HG03565 (cell line): ENCODE results near the gene HSD17B8.
"Not testable (repeated sequence)": the region's sequence is repeated elsewhere in the genome, so short reads cannot be mapped to it uniquely, and the experiment has no call there.

ENCODE experiments used
- ATAC-seq: cut with Tn5 transposase; IDR thresholded peaks from one replicate; pipeline ENCODE4 v1.9.1; 2021; ENCODE audit warnings: mild to moderate bottlenecking, moderate library complexity; ENCODE audit not compliant: unreplicated experiment

HSD17B8 gene

DNA sequence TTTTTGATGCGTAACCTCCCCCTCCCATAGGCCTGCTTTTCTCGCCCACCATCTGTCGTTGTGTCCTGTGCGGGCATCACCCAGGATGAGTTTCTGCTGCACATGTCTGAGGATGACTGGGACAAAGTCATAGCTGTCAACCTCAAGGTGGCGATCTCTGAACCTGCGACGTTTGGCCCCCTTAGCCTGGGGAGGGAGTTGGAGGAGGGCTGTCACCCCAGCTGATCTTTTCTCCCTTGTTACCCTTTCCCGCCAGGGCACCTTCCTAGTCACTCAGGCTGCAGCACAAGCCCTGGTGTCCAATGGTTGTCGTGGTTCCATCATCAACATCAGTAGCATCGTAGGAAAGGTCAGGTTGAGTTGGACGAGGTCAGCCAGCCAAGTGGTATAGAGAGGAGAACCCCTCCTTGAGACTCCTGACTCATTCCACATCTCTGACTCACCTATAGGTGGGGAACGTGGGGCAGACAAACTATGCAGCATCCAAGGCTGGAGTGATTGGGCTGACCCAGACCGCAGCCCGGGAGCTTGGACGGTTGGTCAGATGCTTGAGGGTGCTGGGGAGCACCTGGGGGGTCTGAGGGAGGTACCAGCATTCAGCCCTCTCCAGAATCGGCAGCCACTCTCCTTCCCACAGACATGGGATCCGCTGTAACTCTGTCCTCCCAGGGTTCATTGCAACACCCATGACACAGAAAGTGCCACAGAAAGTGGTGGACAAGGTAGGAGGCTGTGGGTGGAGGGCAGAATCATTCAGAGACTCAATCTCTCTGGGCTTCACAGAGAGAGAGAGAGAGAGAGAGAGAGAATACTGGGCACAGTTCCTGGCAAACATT, 954 bp downstream of the HSD17B8 start:
- ATAC-seq, result no peak

DNA sequence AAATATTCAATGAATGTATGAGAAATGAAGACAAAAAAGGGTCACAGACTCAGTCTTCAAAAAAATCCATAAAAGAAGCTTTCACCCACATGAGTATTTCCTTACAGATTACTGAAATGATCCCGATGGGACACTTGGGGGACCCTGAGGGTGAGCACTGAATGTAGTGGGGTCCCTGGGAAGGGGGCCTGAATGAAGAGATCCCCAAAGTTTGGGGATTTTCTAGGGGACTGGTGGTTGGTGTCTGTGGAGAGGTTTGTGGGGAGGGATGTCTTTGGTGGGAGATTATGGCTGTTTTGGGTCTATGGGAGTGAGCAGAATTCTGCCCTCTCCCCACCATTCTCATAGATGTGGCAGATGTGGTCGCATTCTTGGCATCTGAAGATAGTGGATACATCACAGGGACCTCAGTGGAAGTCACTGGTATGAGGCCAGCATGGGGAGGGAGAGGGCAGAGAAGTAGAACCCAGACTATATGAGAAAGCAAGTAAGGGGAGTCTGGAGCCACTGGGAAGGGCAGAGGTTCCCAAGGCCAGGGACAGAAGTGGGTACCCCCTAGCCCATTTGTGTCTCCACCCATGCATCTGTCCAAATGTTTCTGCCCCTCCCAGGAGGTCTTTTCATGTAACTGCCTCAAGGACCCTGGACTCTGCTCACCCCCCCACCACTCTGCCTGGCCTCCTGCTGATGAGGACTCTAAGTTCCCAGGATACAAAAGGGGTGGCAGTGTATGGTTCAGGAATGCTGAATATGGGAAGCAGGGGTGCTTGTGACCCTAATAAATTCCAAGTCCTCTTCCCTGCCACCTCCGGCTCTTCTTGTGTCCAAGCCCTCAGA, 1.8 kb downstream of the HSD17B8 start:
- no peak for ATAC-seq

DNA sequence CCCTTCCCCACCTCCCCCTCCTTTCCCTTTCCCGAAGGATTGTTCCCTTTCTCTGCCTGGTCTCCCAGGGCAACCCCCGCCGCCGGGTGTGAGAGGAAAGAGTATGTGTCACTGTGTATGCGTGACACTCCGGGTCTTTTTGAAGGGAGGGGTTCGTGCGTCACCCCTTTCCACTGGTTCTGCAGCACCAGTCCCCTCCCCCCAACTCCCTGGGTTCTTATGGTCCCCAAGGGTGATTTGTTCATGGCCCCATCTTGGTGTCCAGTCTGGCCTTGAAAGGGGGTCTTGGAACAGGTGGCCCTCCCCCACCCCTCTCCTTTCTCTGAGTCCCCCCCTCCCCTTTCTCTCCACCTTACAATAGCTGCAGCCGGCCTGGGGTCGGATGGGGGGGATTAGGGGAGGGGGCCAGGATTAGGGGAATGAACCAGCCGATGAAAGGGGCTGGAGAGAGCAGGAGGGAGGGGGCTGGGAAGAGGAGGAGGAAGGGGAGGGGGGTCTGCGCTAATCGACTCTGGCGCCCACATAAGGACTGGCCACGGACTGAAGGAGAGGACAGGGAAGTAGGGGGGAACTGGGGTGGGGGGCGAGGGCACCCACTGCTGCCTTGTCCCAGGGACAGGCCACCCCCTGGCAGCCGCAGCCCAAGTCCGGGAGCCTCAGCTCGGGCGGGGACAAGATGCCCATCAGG, 2.6 kb downstream of the HSD17B8 start:
- ATAC-seq, result no peak

DNA sequence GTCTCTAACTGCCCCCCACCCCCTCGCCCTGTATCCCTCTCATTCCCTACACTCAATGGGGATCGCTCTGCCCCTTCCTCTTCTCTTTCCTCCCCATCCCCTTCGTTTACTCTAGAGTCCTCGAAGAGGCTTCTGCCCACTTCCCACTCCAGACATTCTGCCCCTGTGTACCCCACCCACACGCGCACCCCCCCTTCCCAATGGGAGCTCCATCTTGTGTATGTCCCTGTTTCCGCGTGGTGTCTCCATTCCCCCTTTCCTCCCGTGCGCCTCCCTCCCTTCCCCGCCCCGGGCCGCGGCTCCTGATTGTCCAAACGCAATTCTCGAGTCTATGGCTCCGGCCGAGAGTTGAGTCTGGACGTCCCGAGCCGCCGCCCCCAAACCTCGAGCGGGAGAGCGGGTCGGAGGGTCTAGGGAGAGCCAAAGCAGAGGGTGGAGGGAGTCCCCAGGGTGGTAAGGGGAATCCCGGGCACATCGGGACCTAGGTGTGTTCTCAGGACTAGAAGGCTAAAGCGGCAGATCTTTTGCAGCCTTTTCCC, 3.2 kb downstream of the HSD17B8 start:
- no peak for ATAC-seq

DNA sequence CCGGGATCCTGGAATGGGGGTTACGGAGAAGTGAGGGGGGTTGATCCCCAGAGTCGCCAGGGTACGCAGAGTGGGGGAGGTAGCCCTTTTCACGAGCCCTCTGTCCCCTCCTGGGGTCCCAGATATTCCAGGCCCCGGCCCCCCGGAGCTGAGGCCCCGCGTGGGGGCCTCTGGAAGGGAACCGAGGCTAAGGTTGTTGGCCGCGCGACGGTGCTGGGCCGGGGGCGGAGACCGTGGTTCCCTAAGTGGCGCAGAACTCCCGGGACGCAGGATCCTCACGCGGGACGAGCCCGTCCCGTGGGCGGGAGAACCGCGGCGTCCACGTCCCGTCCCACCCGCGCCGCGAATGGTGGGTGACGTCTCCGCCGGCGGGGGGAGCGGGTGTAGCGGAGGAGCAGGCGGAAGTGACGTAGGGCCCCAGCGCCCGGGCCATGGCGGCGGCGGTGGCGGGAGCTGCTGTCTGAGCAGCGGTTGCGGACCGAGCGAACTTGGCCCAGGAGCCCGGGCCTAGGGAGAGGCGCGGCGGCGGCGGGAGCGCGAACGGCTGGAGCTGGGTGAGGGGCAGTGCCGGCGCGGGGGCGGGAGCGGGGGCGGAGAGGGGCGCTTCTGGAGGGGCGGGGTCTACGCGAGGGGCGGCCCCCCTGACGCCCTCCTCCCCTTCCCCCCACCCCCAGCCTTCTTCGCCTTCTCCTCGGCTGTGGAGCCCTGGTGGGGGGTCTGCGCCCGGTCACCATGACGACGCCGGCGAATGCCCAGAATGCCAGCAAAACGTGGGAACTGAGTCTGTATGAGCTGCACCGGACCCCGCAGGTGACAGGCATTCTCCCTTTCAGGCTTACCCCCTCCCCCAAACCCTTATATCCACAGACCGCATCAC, 3.9 kb downstream of the HSD17B8 start, which contains the start of gene RING1:
RING1 (plus strand) TSS at position 410 of the 877 bp plus-strand sequence; CDS start at position 733, 323 bp downstream.
- ATAC-seq, result no peak

DNA sequence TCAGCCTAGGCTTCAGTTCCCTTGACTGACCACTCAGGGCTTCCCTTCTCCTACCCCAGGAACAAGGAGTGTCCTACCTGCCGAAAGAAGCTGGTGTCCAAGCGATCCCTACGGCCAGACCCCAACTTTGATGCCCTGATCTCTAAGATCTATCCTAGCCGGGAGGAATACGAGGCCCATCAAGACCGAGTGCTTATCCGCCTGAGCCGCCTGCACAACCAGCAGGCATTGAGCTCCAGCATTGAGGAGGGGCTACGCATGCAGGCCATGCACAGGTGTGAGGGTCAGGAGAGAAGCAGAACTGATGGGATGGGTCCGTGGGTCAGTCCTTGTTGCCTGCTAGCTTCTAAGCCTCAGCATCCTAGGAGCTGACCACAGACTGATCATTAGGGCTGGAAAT, 5.4 kb downstream of the HSD17B8 start:
- no peak for ATAC-seq

DNA sequence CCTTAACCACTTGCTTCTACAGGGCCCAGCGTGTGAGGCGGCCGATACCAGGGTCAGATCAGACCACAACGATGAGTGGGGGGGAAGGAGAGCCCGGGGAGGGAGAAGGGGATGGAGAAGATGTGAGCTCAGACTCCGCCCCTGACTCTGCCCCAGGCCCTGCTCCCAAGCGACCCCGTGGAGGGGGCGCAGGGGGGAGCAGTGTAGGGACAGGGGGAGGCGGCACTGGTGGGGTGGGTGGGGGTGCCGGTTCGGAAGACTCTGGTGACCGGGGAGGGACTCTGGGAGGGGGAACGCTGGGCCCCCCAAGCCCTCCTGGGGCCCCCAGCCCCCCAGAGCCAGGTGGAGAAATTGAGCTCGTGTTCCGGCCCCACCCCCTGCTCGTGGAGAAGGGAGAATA, 6.7 kb downstream of the HSD17B8 start:
- no peak for ATAC-seq

DNA sequence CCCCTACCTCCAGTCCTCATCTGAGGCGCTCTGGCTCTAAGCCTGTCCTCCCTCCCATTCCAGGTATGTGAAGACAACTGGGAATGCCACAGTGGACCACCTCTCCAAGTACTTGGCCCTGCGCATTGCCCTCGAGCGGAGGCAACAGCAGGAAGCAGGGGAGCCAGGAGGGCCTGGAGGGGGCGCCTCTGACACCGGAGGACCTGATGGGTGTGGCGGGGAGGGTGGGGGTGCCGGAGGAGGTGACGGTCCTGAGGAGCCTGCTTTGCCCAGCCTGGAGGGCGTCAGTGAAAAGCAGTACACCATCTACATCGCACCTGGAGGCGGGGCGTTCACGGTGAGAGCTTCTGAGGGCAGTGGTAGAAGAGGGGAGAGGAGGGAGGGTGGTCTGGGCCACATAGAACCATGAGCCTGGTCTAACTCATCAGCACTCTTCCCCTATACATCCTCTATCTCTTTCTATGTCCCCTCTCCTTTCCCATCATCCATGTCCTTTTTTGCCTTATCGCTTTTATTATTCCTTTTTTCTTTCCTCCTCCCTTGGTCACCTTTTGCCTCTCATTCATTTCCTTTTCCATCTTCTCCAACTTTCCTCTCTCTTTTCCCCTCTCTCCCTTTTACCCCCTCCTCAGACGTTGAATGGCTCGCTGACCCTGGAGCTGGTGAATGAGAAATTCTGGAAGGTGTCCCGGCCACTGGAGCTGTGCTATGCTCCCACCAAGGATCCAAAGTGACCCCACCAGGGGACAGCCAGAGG, 7.4 kb downstream of the HSD17B8 start:
- ATAC-seq, result no peak

DNA sequence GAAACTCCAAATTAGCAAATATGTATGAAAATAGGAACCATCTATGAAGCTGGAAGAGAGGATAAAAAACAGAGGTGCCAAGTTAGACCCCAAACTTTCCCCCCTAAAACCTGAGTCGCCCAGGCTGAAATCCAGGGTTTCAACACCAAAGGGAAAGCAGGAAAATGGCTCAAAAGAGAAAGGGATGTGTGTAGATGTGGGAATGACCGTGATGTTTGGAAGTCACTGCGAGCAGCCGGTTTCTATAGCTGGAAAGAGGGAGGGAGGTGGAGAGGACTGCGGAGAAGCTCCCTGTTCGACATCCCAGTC, 8.4 kb downstream of the HSD17B8 start:
- no peak for ATAC-seq

DNA sequence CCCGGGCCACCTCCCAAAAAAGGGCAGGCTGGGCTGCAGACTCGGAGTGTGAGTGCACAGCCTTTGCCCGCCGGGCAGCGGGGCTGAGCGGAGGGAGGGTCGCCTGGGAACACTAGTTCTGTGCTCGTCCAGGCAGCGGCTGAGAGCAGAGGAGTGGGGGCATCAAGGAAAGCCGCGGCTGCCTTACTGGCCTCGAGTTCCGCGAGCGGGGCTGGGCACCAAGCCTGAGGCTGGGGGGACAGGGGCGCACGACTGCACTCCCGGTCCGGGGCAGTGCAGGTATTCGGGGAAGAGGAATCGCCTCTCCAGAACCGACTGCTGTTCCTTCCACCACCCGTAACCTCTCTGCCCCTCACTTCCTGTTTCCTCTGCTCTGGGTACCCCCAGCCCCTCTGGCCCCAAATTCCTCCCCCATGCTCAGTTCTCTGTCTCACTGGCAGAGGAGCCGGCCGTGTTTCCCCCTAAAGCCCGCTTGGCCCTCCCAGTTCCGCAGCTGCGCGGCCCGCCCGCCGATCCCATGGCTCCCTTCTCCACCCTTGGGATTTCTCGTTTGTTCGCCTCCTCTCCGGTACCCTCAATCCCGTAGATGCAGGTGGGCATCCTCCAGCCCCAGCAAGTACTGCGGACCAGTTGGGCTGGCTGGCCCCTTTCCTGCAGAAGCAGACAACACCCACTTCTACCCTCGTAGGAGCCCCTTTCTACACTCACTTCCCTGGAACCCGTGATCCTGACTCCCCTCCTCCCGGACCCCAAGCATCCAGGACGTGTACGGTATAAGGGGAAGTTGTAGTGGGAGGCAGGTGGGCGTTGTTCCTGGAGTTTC, 8.9 kb downstream of the HSD17B8 start:
- ATAC-seq, result no peak

DNA sequence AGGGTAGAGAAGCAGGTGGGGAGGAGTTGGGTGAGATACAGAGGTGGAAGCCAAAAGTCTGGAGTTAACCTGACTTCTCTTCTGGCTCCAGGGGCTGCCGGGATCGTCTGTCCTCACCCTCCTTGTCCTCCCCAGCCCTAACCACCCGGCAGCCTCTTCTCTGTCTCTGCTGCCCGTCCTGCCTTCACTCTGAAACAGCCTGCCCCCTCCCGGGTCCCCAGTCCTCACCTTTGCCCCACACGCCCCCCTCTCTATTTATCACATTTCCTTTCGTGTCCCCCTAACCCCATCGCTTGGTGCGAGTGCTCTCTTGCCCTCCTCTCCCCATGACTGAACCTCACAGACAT, 9.5 kb downstream of the HSD17B8 start:
- ATAC-seq, result no peak

DNA sequence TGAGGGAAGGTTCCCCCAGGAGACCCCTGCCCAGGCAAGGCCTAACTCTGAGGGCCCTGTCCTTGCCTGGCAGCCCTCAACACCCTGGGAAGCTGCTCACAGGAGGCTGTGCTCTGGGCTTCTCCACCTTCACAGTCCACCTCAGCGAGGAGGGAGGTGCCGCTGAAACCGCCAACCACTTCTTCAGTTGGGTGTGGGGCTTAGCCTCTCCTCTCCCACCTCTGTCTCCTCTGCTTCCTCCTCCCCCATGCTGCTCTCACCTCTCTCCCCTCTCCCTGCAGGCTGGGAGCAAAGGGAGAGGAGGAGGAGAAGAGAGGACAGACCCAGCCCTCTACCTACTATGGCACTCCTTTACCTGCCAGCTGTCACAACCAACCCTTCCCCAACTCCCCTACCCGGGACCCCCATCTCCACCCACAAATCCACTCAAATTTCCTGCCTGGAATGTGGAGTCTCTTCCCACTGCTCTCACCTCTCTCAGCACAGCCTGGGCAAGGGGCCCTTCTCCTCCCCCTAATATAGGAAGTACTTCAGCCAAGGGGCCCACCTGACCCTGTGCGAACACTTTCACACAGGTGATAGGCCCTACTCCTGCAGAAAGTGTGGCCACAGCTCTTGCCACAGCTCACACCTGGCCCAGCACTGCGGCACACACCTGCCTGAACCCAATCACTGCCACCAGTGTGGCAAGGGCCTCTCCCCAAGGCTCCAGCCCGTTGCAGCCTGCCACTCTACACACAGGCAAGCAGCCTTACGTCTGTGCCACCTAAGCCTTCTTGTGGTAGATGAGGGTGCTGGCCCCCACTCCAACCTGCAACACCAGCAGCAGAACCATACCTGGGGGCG, 11.0 kb downstream of the HSD17B8 start:
- ATAC-seq, result no peak

DNA sequence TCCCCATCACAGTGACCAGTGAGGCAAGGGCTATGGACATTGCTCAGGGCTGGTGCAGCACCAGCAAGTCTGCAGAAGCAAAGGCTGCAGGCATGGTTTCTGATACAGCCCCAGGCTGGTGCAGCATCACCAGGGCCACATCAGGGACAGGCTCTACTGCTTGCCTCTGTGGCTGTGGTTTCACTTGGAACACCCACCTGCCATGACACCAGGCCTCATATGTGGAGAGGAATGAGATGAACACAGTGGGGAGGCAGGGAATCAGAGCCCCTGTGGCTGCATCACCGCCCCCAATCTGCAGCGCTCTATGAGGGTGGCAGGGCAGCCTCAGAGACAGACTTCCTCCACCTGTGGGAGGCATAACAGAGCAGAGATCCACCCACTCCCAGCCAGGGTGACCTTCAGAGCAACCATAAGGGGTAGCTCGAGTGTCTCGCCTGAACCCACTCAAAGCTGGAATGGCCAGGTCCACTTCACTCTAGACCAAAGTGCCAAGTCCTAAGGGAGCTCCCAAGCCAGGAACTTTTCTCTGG, 11.7 kb downstream of the HSD17B8 start:
- no peak for ATAC-seq

DNA sequence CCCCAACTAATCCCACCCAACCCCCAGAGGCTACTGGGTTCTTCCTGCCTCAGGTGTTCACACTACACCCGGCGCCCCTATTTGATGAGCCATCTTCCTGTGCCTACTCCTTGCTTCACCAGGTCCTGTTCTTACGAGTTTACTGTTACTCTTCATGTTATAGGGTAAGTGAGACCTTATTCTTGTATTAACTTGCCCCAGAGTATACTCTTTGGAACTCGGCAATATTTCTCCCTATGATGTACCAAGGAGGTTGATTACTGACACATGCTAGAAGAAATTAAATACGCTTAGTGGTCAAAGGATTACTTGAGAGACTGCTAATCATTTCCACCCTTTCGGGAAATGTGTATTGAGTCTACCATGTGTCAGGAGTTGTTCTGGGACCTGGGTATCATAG, 12.8 kb downstream of the HSD17B8 start:
- no peak for ATAC-seq

DNA sequence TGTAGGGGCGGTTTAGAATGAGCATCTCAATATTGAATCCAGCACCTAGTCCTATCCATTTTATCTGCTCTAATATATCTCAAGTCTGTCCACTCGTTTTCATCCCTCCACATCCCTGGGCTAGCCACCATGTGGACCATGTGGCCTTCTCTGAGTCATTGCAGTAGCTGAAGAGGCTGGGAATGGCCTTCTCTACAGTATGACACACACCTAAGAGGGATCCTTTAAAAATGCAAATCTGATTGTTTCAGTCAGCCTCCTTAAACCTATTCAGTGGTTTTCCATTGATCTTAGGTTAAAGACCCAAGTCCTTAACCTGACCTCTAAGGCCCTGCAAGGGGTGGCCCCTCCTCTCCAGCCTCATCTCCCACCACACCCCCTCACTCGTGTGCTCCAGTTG, 13.2 kb downstream of the HSD17B8 start:
- no peak for ATAC-seq

DNA sequence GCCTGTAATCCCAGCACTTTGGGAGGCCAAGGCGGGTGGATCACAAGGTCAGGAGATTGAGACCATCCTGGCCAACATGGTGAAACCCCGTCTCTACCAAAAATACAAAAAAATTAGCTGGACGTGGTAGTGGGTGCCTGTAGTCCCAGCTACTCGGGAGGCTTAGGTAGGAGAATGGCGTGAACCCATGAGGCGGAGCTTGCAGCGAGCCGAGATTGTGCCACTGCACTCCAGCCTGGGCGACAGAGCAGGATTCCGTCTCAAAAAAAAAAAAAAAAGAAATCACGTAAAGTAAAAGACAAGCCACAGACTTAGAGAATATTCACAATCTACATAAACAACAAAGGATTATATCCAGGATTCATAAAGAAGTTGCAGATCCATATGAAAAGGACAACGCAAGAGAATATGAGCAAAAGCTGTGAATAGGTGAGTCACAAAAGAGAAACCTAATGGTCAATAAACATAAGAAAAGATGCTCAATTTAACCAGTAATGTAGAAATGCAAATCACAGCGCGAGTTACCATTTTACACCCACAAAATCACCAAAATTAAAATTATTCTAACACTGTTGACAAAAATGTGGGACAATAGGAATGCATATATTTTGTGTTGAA, 22.2 kb downstream of the HSD17B8 start:
- ATAC-seq, result not testable (repeated sequence)

DNA sequence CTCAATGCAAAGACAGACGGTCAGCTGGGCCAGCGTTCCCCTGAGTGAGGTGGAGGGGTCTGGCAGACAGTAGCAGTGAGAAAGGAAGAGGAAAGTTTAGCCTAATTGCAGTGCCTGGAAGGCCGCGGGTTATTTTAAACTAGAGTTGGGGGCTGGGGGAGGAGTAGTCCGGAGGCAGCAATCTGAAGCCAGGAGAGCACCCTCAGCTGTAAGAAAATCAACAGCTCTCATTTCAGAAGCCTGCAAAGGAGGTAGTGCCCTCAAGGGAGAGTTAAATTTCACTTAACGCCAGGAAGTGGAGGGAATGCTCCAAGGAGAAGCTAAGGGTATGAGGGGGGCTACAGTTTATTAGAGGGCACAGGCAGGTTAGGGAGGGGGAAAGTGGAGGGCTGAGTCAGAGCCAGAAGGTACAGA, 30.8 kb downstream of the HSD17B8 start:
- no peak for ATAC-seq
